Astrocyte (in vitro differentiated cells and primary cell): ENCODE measurements around the gene MKRN3.

Source experiments
- EZH2 ChIP-seq: IDR thresholded peaks from 2 replicates; pipeline ENCODE4 v1.6.1; 2012; ENCODE audit warnings: mild to moderate bottlenecking, low read length, inconsistent platforms; ENCODE audit not compliant: insufficient read depth
- TF ChIP-seq, protein P1 (sequence below): IDR thresholded peaks from 2 replicates; pipeline ENCODE4 v1.5.1; 2011; ENCODE audit warnings: low read depth, mild to moderate bottlenecking, inconsistent platforms, low read length, moderate library complexity; ENCODE audit not compliant: insufficient read depth

DNA sequence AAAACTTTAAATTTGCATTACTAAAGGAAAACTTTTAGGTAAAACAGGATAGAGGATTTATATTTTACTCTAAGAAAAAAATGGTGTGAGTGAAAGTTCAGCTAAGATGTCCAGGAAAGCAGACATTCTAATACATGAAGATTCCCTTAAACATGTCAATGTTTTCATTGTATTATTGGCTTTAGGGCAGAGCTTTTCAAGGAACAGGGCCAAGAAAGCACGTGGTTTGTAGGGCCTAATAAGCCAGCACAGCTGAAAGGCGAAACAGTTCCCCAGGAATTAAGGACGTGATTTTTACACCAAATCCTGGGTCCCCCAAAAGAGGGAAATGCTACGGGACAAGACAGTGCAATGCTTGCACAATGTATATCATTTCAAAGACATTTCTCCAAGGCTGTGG, 48.6 kb upstream of the MKRN3 start:
- no peak for TF ChIP-seq EZH2
- TF ChIP-seq, protein P1, sequence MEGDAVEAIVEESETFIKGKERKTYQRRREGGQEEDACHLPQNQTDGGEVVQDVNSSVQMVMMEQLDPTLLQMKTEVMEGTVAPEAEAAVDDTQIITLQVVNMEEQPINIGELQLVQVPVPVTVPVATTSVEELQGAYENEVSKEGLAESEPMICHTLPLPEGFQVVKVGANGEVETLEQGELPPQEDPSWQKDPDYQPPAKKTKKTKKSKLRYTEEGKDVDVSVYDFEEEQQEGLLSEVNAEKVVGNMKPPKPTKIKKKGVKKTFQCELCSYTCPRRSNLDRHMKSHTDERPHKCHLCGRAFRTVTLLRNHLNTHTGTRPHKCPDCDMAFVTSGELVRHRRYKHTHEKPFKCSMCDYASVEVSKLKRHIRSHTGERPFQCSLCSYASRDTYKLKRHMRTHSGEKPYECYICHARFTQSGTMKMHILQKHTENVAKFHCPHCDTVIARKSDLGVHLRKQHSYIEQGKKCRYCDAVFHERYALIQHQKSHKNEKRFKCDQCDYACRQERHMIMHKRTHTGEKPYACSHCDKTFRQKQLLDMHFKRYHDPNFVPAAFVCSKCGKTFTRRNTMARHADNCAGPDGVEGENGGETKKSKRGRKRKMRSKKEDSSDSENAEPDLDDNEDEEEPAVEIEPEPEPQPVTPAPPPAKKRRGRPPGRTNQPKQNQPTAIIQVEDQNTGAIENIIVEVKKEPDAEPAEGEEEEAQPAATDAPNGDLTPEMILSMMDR: no peak
